HCT116 (cell line): ENCODE data around the gene HOXD10. TPM values are rescaled to one million over a fixed set of nuclear protein-coding genes. Genes with fewer than 3 reads are reported as not detected.

Experiments
- ATAC-seq: fragments of 200-7000 bp; cut with Tn5 transposase; 2 replicates; pipeline ENCODE4 v1.9.1; 2020; ENCODE audit warnings: mild to moderate bottlenecking, moderate library complexity
- BruUV-seq: library from RNA; stranded (reverse); fragments of 400-500 nt; replicated peaks from 2 replicates; lab custom pipeline; 2021; lab: Mats Ljungman, UMichigan
- CTCF ChIA-PET: fragments of 300-600 bp; sonication (Branson Sonifier 250); formaldehyde crosslinking; loops from one replicate; lab custom pipeline; 2021; ENCODE audit warnings: antibody characterized with exemption; lab: Charles Lee
- POLR2A ChIA-PET: fragments of 300-600, 350-600 bp; sonication (Branson Sonifier 250); formaldehyde crosslinking; loops from one replicate; lab custom pipeline; 2021; ENCODE audit warnings: antibody characterized with exemption; lab: Charles Lee
- RAD21 ChIA-PET, 2 experiments: fragments of 300-600 bp; sonication (Branson Sonifier 250); formaldehyde crosslinking; loops; one replicate each; lab custom pipeline; 2023; ENCODE audit warnings: low total read pairs in 2 of 2; ENCODE audit not compliant: uncharacterized antibody in 2 of 2, unreplicated experiment in 2 of 2, low non-redundant PET in 1 of 2; lab: Charles Lee
- DNase-seq: peaks from one replicate; pipeline ENCODE4 v3.0.0-alpha.2; 2010; ENCODE audit warnings: low read depth, low spot score
- H2AFZ ChIP-seq: fragments of 200-600 bp; shearing (Covaris generic), sonication (generic); 2 replicates; pipeline ENCODE4 v1.6.1; 2017; ENCODE audit warnings: low read depth, mixed run types, mixed read lengths, antibody characterized with exemption, low read length; ENCODE audit not compliant: poor library complexity, severe bottlenecking
- H3K27ac ChIP-seq: 2 replicates; pipeline ENCODE4 v1.5.1; 2012; ENCODE audit warnings: low read depth, low read length
- H3K27me3 ChIP-seq: fragments of 200-600 bp; sonication (generic); 2 replicates; pipeline ENCODE4 v1.6.1; 2016; ENCODE audit warnings: mixed run types, low read length, mixed read lengths; ENCODE audit not compliant: insufficient read depth
- H3K36me3 ChIP-seq, 2 experiments: fragments of 200-500 bp in 1 of 2; fragments of 200-600 bp in 1 of 2; sonication (Bioruptor generic) in 1 of 2; sonication (generic) in 1 of 2; 2 replicates each; pipeline versions ENCODE4 v1.5.1 to v1.6.1; 2014 to 2016; ENCODE audit warnings: low read length in 2 of 2, inconsistent platforms in 1 of 2, mixed read lengths in 1 of 2, mixed run types in 1 of 2; ENCODE audit not compliant: insufficient read depth in 2 of 2, control insufficient read depth in 1 of 2
- H3K4me1 ChIP-seq, 2 experiments: fragments of 200-600 bp in 1 of 2; sonication (generic) in 1 of 2; 2 replicates each; pipeline versions ENCODE4 v1.5.1 to v1.6.1; 2012 to 2017; ENCODE audit warnings: low read length in 2 of 2, inconsistent platforms in 1 of 2, mild to moderate bottlenecking in 1 of 2, mixed read lengths in 1 of 2, mixed run types in 1 of 2, moderate library complexity in 1 of 2; ENCODE audit not compliant: insufficient read depth in 2 of 2, control insufficient read depth in 1 of 2
- H3K4me2 ChIP-seq: fragments of 200-600 bp; sonication (generic); 2 replicates; pipeline ENCODE4 v1.6.1; 2017; ENCODE audit warnings: mixed run types, low read length, mixed read lengths
- H3K4me3 ChIP-seq, 2 experiments: fragments of 200-600 bp in 1 of 2; sonication (generic) in 1 of 2; replicated peaks in 1 of 2; 2 replicates each; pipeline ENCODE4 v1.5.1; 2011 to 2016; ENCODE audit warnings: low read length in 2 of 2, control low read depth in 1 of 2, low read depth in 1 of 2, mild to moderate bottlenecking in 1 of 2, mixed read lengths in 1 of 2, mixed run types in 1 of 2
- H3K79me2 ChIP-seq: fragments of 200-600 bp; sonication (generic); 2 replicates; pipeline ENCODE4 v1.6.1; 2017; ENCODE audit warnings: mild to moderate bottlenecking, mixed run types, low read length, moderate library complexity, mixed read lengths; ENCODE audit not compliant: insufficient read depth
- H3K9ac ChIP-seq: fragments of 200-600 bp; sonication (generic); 2 replicates; pipeline ENCODE4 v1.6.1; 2016; ENCODE audit warnings: low read length, mixed read lengths
- H3K9me2 ChIP-seq: fragments of 200-600 bp; sonication (generic), shearing (Covaris generic); 2 replicates; pipeline ENCODE4 v1.6.1; 2017; ENCODE audit warnings: mixed run types, mild to moderate bottlenecking, moderate library complexity; ENCODE audit not compliant: insufficient read depth
- H3K9me3 ChIP-seq, 2 experiments: fragments of 200-500 bp in 1 of 2; fragments of 200-600 bp in 1 of 2; sonication (Bioruptor generic) in 1 of 2; sonication (generic) in 1 of 2; 2 replicates each; pipeline ENCODE4 v1.6.1; 2014 to 2017; ENCODE audit warnings: low read length in 2 of 2, mixed read lengths in 2 of 2, inconsistent platforms in 1 of 2, low read depth in 1 of 2, mild to moderate bottlenecking in 1 of 2, mixed run types in 1 of 2, moderate library complexity in 1 of 2; ENCODE audit not compliant: control insufficient read depth in 1 of 2, insufficient read depth in 1 of 2
- H4K20me1 ChIP-seq: fragments of 200-600 bp; sonication (generic), shearing (Covaris generic); 2 replicates; pipeline ENCODE4 v1.6.1; 2017; ENCODE audit warnings: mixed run types, mild to moderate bottlenecking, moderate library complexity; ENCODE audit not compliant: insufficient read depth
- CBX3 ChIP-seq: IDR thresholded peaks from 2 replicates; pipeline ENCODE4 v1.6.1; 2012; ENCODE audit warnings: low read depth
- CEBPB ChIP-seq: IDR thresholded peaks from 2 replicates; pipeline ENCODE4 v1.6.1; 2012; ENCODE audit warnings: low read depth
- CTCF ChIP-seq, 3 experiments: fragments of 200-600 bp in 1 of 3; sonication (generic) in 1 of 3; IDR thresholded peaks in 2 of 3; conservative IDR thresholded peaks in 1 of 3; 2 replicates each; pipeline ENCODE4 v1.5.1; 2012 to 2017; ENCODE audit warnings: low read depth in 2 of 3, low read length in 2 of 3, antibody characterized with exemption in 1 of 3, borderline replicate concordance in 1 of 3, control low read depth in 1 of 3, mild to moderate bottlenecking in 1 of 3, mixed read lengths in 1 of 3, mixed run types in 1 of 3, moderate library complexity in 1 of 3; ENCODE audit not compliant: insufficient read depth in 1 of 3
- EGR1 ChIP-seq: IDR thresholded peaks from 2 replicates; pipeline ENCODE4 v1.6.1; 2012; ENCODE audit warnings: low read depth
- ELF1 ChIP-seq: IDR thresholded peaks from 2 replicates; pipeline ENCODE4 v1.6.1; 2012; ENCODE audit warnings: low read depth, borderline replicate concordance
- EZH2phosphoT487 ChIP-seq: fragments of 200-600 bp; IDR thresholded peaks from 2 replicates; pipeline ENCODE4 v1.6.1; 2018; ENCODE audit warnings: antibody characterized with exemption, borderline replicate concordance
- FOSL1 ChIP-seq: IDR thresholded peaks from 2 replicates; pipeline ENCODE4 v1.6.1; 2012; ENCODE audit warnings: low read depth
- JUND ChIP-seq: IDR thresholded peaks from 2 replicates; pipeline ENCODE4 v1.6.1; 2012
- POLR2A ChIP-seq: IDR thresholded peaks from 2 replicates; pipeline ENCODE4 v1.7.0; 2011; ENCODE audit warnings: borderline replicate concordance; ENCODE audit not compliant: insufficient read depth, insufficient read length; ENCODE audit errors: extremely low read depth
- POLR2AphosphoS5 ChIP-seq: IDR thresholded peaks from 2 replicates; pipeline ENCODE4 v1.6.1; 2011; ENCODE audit warnings: mild to moderate bottlenecking, low read depth, low read length, moderate library complexity
- RAD21 ChIP-seq: IDR thresholded peaks from 2 replicates; pipeline ENCODE4 v1.6.1; 2012; ENCODE audit warnings: low read depth, mild to moderate bottlenecking
- SIN3A ChIP-seq: IDR thresholded peaks from 2 replicates; pipeline ENCODE4 v1.6.1; 2012; ENCODE audit warnings: low read depth
- SP1 ChIP-seq: IDR thresholded peaks from 2 replicates; pipeline ENCODE4 v1.6.1; 2012; ENCODE audit warnings: low read depth
- SRF ChIP-seq: IDR thresholded peaks from 2 replicates; pipeline ENCODE4 v1.6.1; 2012; ENCODE audit warnings: low read depth
- YY1 ChIP-seq: IDR thresholded peaks from 2 replicates; pipeline ENCODE4 v1.6.1; 2011; ENCODE audit warnings: low read length, low read depth, moderate library complexity, mild to moderate bottlenecking; ENCODE audit not compliant: insufficient replicate concordance; ENCODE audit errors: extremely low read depth
- ZFX ChIP-seq: fragments of 450-650 bp; IDR thresholded peaks from 2 replicates; pipeline ENCODE4 v1.6.1; 2017
- intact Hi-C: fragments of 100-400 bp; cut with micrococcal nuclease; formaldehyde crosslinking; loops from 2 replicates; pipeline ENCODE4 v1.10.0; 2022
- total RNA-seq: library from RNA; stranded (reverse); gene quantifications from one replicate; pipeline ENCODE4 v1.2.1, GENCODE V29; 2021; ENCODE audit not compliant: unreplicated experiment
- TF ChIP-seq, protein P1 (sequence below): IDR thresholded peaks from 2 replicates; pipeline ENCODE4 v1.6.1; 2012; ENCODE audit warnings: low read depth
- TF ChIP-seq, protein P2 (sequence below): IDR thresholded peaks from 2 replicates; pipeline ENCODE4 v1.6.1; 2012
- TF ChIP-seq, protein P3 (sequence below): IDR thresholded peaks from 2 replicates; pipeline ENCODE4 v1.6.1; 2011; ENCODE audit warnings: mild to moderate bottlenecking, low read length, moderate library complexity; ENCODE audit not compliant: insufficient replicate concordance; ENCODE audit errors: extremely low read depth

The HOXD10 gene
- total RNA-seq, 1 experiment from 2014 or later, result not detected

GRCh38 chr2:176134035-176134434 is 17.5 kb downstream of the HOXD10 start:
- CTCF ChIA-PET, result interaction anchor here (1.1 to 1.4 kb wide), 3 partner anchors 321 to 520 kb away, joined by 3 to 5 read pairs (median 4); no protein-coding TSS in a partner anchor
- DNase-seq (no peak), ATAC-seq (no peak)
- Histone ChIP-seq H3K4me1 (peaks cover 9 to 26% of the 10 kb centered on the region in 2 experiments; a peak in 3 of 4 replicates), H3K4me3 (no peak overlapping the region), H4K20me1 (no peaks in the 10 kb centered on the region), H3K27me3 (no peaks in the 10 kb centered on the region), H2AFZ (no peak overlapping the region), H3K79me2 (no peaks in the 10 kb centered on the region), H3K27ac (no peak overlapping the region), H3K4me2 (no peak overlapping the region), H3K36me3 (no peaks in the 10 kb centered on the region), H3K9me3 (no peaks in the 10 kb centered on the region), H3K9me2 (no peaks in the 10 kb centered on the region)
- intact Hi-C loops, result no loop called here
- RAD21 ChIA-PET, result no interaction called here
- no TSS peak for BruUV-seq
- POLR2A ChIA-PET, result no interaction called here
- no peak for TF ChIP-seq EGR1
- TF ChIP-seq, protein P1, sequence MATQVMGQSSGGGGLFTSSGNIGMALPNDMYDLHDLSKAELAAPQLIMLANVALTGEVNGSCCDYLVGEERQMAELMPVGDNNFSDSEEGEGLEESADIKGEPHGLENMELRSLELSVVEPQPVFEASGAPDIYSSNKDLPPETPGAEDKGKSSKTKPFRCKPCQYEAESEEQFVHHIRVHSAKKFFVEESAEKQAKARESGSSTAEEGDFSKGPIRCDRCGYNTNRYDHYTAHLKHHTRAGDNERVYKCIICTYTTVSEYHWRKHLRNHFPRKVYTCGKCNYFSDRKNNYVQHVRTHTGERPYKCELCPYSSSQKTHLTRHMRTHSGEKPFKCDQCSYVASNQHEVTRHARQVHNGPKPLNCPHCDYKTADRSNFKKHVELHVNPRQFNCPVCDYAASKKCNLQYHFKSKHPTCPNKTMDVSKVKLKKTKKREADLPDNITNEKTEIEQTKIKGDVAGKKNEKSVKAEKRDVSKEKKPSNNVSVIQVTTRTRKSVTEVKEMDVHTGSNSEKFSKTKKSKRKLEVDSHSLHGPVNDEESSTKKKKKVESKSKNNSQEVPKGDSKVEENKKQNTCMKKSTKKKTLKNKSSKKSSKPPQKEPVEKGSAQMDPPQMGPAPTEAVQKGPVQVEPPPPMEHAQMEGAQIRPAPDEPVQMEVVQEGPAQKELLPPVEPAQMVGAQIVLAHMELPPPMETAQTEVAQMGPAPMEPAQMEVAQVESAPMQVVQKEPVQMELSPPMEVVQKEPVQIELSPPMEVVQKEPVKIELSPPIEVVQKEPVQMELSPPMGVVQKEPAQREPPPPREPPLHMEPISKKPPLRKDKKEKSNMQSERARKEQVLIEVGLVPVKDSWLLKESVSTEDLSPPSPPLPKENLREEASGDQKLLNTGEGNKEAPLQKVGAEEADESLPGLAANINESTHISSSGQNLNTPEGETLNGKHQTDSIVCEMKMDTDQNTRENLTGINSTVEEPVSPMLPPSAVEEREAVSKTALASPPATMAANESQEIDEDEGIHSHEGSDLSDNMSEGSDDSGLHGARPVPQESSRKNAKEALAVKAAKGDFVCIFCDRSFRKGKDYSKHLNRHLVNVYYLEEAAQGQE, result no peak
- no peak for TF ChIP-seq CEBPB
- TF ChIP-seq, protein P2, sequence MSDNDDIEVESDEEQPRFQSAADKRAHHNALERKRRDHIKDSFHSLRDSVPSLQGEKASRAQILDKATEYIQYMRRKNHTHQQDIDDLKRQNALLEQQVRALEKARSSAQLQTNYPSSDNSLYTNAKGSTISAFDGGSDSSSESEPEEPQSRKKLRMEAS, result no peak
- TF ChIP-seq, protein P3, sequence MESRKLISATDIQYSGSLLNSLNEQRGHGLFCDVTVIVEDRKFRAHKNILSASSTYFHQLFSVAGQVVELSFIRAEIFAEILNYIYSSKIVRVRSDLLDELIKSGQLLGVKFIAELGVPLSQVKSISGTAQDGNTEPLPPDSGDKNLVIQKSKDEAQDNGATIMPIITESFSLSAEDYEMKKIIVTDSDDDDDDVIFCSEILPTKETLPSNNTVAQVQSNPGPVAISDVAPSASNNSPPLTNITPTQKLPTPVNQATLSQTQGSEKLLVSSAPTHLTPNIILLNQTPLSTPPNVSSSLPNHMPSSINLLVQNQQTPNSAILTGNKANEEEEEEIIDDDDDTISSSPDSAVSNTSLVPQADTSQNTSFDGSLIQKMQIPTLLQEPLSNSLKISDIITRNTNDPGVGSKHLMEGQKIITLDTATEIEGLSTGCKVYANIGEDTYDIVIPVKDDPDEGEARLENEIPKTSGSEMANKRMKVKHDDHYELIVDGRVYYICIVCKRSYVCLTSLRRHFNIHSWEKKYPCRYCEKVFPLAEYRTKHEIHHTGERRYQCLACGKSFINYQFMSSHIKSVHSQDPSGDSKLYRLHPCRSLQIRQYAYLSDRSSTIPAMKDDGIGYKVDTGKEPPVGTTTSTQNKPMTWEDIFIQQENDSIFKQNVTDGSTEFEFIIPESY, result no peak
- TF ChIP-seq CTCF (IDR thresholded peaks at IDR 0.05 in 2 of 3, conservative IDR thresholded peaks at IDR 0.05 in 1 of 3; ENCODE audit: borderline replicate concordance in 1 of 3, insufficient read depth in 1 of 3, low read depth in 2 of 3, low read length in 2 of 3), result no peak
- no peak for TF ChIP-seq ELF1
- TF ChIP-seq ZFX, result no peak
- no peak for TF ChIP-seq SIN3A
- no peak for TF ChIP-seq POLR2A
- TF ChIP-seq POLR2AphosphoS5, result no peak
- TF ChIP-seq SRF, result no peak
- TF ChIP-seq EZH2phosphoT487, result no peak
- no peak for TF ChIP-seq CBX3
- TF ChIP-seq JUND, result no peak
- no peak for TF ChIP-seq SP1
- TF ChIP-seq FOSL1, result no peak
- TF ChIP-seq YY1, result no peak
- no peak for TF ChIP-seq RAD21
- TF ChIP-seq, all 23 proteins: peak for 0
- H3K9ac ChIP-seq, result no peak overlapping the region
